Prostate gland (tissue), 2 donors: ENCODE data around the gene DRG2. TPM values are rescaled to one million over a fixed set of nuclear protein-coding genes. Genes with fewer than 3 reads are reported as not detected.

Experiments
- DNase-seq: peaks from one replicate; pipeline ENCODE4 v3.0.0-alpha.2; 2019; ENCODE audit warnings: low spot score
- H3K27ac ChIP-seq, 2 donors: fragments of 200-600 bp; sonication (generic); 2 replicates each; pipeline ENCODE4 v1.5.1; 2017 to 2019
- H3K27me3 ChIP-seq: fragments of 200-600 bp; sonication (generic); replicated peaks from 2 replicates; pipeline ENCODE4 v1.5.1; 2019; ENCODE audit not compliant: insufficient read depth
- H3K36me3 ChIP-seq, 2 donors: fragments of 200-600 bp; sonication (generic); 1 replicate in 1 of 2; 2 replicates in 1 of 2; pipeline versions ENCODE4 v1.5.1 to v1.8.1; 2017 to 2019
- H3K4me1 ChIP-seq: fragments of 200-600 bp; sonication (generic); replicated peaks from 2 replicates; pipeline ENCODE4 v1.5.1; 2019
- H3K4me3 ChIP-seq, 2 donors: fragments of 200-600 bp; sonication (generic); 2 replicates each; pipeline ENCODE4 v1.5.1; 2017 to 2019
- H3K9me3 ChIP-seq: fragments of 200-600 bp; sonication (generic); 2 replicates; pipeline ENCODE4 v1.5.1; 2017
- CTCF ChIP-seq, 4 experiments: fragments of 200-600 bp in 2 of 4; fragments of 450-650 bp in 2 of 4; sonication (generic) in 2 of 4; IDR thresholded peaks; 1 replicate in 3 of 4; 2 replicates in 1 of 4; pipeline ENCODE4 v1.5.1; 2016 to 2019; ENCODE audit warnings: antibody characterized with exemption in 4 of 4, mild to moderate bottlenecking in 2 of 4, moderate library complexity in 2 of 4
- POLR2A ChIP-seq: fragments of 450-650 bp; IDR thresholded peaks from one replicate; pipeline ENCODE4 v1.6.1; 2016; ENCODE audit warnings: antibody characterized with exemption, mild to moderate bottlenecking
- POLR2AphosphoS5 ChIP-seq: sonication (generic); formaldehyde crosslinking; IDR thresholded peaks from one replicate; pipeline ENCODE4 v1.6.1; 2017; ENCODE audit warnings: antibody characterized with exemption
- WGBS: methylation state at CpG from one replicate; pipeline ENCODE4 v1.1.5; 2018; 5-methylcytosine and 5-hydroxymethylcytosine counted together
- intact Hi-C: fragments of 100-400 bp; cut with DNase I; formaldehyde crosslinking; loops from one replicate; pipeline ENCODE4 v1.14.2; 2022
- total RNA-seq, 2 donors: library from RNA; depleted of rRNA; stranded (reverse); fragments of >200 nt; gene quantifications; one replicate each; pipeline ENCODE4 v1.1.0, GENCODE V29; 2016

Gene DRG2
- total RNA-seq, 2 donors from 2014 or later, result 44.1 to 56.9 TPM

GRCh38 chr17:18136357-18136756 is 48.6 kb downstream of the DRG2 start:
- Histone ChIP-seq H3K4me3 (no peak overlapping the region), H3K9me3 (no peaks in the 10 kb centered on the region), H3K27ac (no peak overlapping the region), H3K4me1 (no peaks in the 10 kb centered on the region), H3K36me3 (no peaks in the 10 kb centered on the region), H3K27me3 (no peaks in the 10 kb centered on the region)
- no peak for TF ChIP-seq CTCF (IDR thresholded peaks at IDR 0.05)
- TF ChIP-seq POLR2A, result no peak
- no peak for TF ChIP-seq POLR2AphosphoS5
- WGBS, result 68% methylated on average over 18 of the region's 19 CpGs
- DNase-seq, result no peak
- intact Hi-C loops, result no loop called here

- DNase-seq, result no peak
- 82% methylated on average over 8 of the region's 8 CpGs for WGBS
- H3K9me3 ChIP-seq, result no peaks in the 10 kb centered on the region
- no peak for TF ChIP-seq CTCF (IDR thresholded peaks at IDR 0.05)
- TF ChIP-seq POLR2AphosphoS5, result no peak
- no peak for TF ChIP-seq POLR2A
- no peaks in the 10 kb centered on the region for H3K27me3 ChIP-seq
- H3K4me3 ChIP-seq, result no peak overlapping the region
- H3K27ac ChIP-seq, result no peak overlapping the region
- intact Hi-C loops, result no loop called here
- no peaks in the 10 kb centered on the region for H3K36me3 ChIP-seq
- no peaks in the 10 kb centered on the region for H3K4me1 ChIP-seq
Observed at GRCh38 chr17:18138065-18138749, 50.5 kb downstream of the DRG2 start.

- H3K4me1 ChIP-seq, result no peaks in the 10 kb centered on the region
- H3K27ac ChIP-seq, result no peak overlapping the region
- intact Hi-C loops, result no loop called here
- TF ChIP-seq CTCF (IDR thresholded peaks at IDR 0.05) (no peak), POLR2A (no peak), POLR2AphosphoS5 (no peak)
- DNase-seq, result no peak
- no peak overlapping the region for H3K4me3 ChIP-seq
- no peaks in the 10 kb centered on the region for H3K9me3 ChIP-seq
- no peaks in the 10 kb centered on the region for H3K27me3 ChIP-seq
- H3K36me3 ChIP-seq, result no peaks in the 10 kb centered on the region
- 100% methylated on average over 2 of the region's 2 CpGs for WGBS
Observed at GRCh38 chr17:18139092-18139491, 51.3 kb downstream of the DRG2 start.

- intact Hi-C loops, result no loop called here
- Histone ChIP-seq H3K27ac (no peak overlapping the region), H3K27me3 (no peaks in the 10 kb centered on the region), H3K36me3 (no peaks in the 10 kb centered on the region), H3K9me3 (no peaks in the 10 kb centered on the region), H3K4me1 (no peaks in the 10 kb centered on the region), H3K4me3 (no peak overlapping the region)
- TF ChIP-seq POLR2AphosphoS5, result no peak
- TF ChIP-seq CTCF (IDR thresholded peaks at IDR 0.05), result no peak
- TF ChIP-seq POLR2A, result no peak
- WGBS, result 43% methylated on average over 14 of the region's 14 CpGs
- DNase-seq, result no peak
Observed at GRCh38 chr17:18139498-18139897, 51.8 kb downstream of the DRG2 start.

- DNase-seq, result no peak
- Histone ChIP-seq H3K4me1 (no peaks in the 10 kb centered on the region), H3K27ac (no peak overlapping the region), H3K4me3 (no peak overlapping the region), H3K36me3 (no peaks in the 10 kb centered on the region), H3K27me3 (no peaks in the 10 kb centered on the region), H3K9me3 (no peaks in the 10 kb centered on the region)
- TF ChIP-seq CTCF (IDR thresholded peaks at IDR 0.05), result no peak
- intact Hi-C loops, result no loop called here
- 70% methylated on average over 3 of the region's 3 CpGs for WGBS
Observed at GRCh38 chr17:18139949-18140348, 52.2 kb downstream of the DRG2 start.
